Right ventricle myocardium inferior (tissue), 1 donor: ENCODE data around the gene OMD. TPM values are rescaled to one million over a fixed set of nuclear protein-coding genes. Genes with fewer than 3 reads are reported as not detected.

ENCODE experiments used
- ATAC-seq: fragments of 200-7000 bp; cut with Tn5 transposase; one replicate; pipeline ENCODE4 v1.9.1; 2020; ENCODE audit warnings: mild to moderate bottlenecking, moderate library complexity
- DNase-seq: peaks from one replicate; pipeline ENCODE4 v3.0.0; 2021; ENCODE audit errors: missing footprints
- intact Hi-C: fragments of 100-400 bp; cut with DNase I; formaldehyde crosslinking; loops from one replicate; pipeline ENCODE4 v1.11.0; 2022
- long read RNA-seq: library from polyadenylated mRNA; unstranded; transcript quantifications from one replicate; pipeline ENCODE4 v2.0.0, GENCODE V29; 2021
- total RNA-seq: library from RNA; stranded (reverse); fragmentation: NEBNext Ultra II Directional; extraction: Animal tissue kit (Norgen Biotek cat#: 25700); gene quantifications from one replicate; pipeline ENCODE4 v1.2.1, GENCODE V29; 2021
- donor health status: DM: no; HTN: yes; CAD: no; lungs with severe emphysema.

OMD gene
- 3.2 TPM for total RNA-seq
- long read RNA-seq: 0 reads

DNA sequence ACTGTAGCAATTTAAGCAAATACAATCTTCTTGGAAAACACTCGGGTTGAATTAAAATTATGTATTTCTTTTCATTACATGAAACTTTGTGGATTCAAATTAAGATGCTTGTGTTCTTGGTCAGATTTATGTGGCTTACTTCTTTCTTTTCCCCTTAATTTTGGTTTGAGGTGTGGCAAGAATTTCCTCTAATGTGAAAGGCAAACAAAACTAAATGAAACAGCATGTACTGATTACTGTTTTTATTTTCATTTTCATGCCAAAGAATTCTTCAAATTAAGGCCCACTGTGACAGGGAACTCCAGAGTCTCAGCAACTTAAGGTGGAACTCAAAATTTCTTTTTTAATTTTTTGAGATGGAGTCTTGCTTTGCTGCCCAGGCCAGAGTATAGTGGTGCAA lies at the start of gene OMD:
OMD (minus strand) TSS at position 132 of the 400 bp plus-strand sequence. CDS start 6,913 bp downstream, outside the sequence.
- intact Hi-C loops: no loop called here
- DNase-seq (no peak), ATAC-seq (peak; percentile 56)

DNA sequence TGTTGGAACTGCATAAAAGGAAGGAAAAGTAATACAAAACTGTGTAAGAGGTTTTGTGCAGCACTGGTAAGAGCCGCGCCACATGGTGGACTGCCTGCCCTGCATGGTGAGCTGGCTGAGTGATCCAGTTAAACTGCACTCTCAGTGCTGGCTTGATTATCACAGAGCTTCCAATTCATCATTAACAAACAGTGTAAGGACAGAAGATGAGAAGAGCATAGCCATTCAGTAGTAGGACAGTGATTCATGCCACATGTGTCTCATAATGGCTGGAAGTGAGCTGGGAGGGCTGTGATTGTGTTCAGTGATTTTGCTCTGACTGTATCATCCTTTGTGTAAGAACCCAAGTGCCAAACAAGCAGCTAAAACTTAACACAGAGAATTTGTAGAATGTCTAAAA lies 43.9 kb upstream of the OMD start:
- intact Hi-C loops: no loop called here
- DNase-seq (no peak), ATAC-seq (no peak)

DNA sequence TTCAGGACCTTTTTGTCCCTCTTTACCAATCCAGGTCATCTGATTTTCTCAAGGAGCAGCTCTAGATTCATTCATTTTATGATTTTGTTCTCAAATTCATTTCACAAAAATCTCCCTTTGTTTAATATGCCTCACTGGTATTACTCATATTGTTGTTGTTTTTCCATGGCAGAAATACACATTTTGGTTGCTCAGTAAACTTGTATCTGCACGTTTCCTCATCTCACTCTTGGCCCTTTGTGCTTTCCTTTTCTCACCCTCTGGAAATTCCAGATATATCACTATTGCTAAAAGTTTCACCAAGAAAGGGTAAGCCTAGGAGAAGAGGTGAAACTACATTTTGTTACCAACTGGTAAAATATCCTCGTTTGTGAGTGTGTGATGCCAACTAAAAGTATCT lies 43.2 kb upstream of the OMD start:
- no peak for DNase-seq
- intact Hi-C loops: no loop called here
- no peak for ATAC-seq

DNA sequence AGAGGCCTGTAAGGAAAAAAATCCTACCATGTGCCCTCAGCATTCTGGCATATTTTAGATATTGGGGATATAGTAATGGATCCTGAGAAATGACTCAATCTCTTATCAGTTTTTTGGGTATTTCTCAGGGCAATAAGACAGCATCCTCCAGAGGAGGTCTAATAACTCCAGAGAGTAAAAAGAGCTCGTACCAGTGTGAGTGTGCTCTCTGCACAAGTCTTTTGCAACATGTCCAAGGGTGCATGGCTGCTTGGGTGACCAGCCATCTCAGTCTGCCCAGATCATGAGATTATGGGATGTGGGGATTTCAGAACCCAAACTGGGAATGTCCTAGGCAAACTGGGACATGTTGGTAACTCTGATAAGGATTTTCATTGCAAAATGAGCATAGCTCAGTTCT lies 42.8 kb upstream of the OMD start:
- no peak for DNase-seq
- intact Hi-C loops: no loop called here
- ATAC-seq: no peak

DNA sequence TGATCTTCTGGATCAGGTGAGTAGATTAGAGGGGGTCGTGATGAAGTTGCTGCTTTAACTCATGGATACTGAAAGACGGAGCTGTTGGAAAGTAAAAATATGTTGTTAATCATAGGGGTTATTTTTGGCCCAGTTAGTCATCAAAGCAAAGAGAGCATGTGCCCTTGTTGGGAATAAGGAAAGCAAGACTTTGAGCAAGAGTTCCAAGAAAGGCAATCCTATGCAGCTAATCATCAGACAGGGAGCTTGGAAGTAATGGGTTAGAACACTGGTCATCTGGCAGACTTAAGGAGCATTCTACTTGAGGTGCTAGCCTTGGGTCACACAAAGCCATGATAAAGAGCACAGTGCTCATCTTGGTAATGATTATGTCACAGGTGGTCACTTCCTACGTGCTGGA lies 39.7 kb upstream of the OMD start:
- intact Hi-C loops: no loop called here
- ATAC-seq (no peak), DNase-seq (no peak)

- ATAC-seq (no peak), DNase-seq (no peak)
- intact Hi-C loops: no loop called here
These were observed 39.1 kb upstream of the OMD start for GRCh38 chr9:92463387-92463786.

DNA sequence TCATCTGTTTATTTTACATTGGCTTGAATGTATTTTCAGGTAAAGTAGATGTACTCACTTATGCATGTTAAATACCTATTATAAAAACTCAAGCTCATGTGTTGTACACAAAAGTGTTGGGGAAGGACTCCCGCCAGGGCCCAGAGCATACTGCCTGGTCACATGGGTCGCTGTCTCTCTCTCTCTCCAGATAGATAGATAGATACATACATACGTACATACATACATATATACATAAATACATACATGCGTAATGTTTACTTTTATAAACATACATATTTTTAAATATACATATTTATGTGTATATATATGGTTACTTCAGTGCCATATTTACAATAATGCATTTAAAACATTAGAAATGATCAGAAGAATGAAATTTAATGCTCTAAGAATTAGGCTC lies 33.3 kb upstream of the OMD start:
- intact Hi-C loops: no loop called here
- DNase-seq: no peak
- ATAC-seq: no peak

DNA sequence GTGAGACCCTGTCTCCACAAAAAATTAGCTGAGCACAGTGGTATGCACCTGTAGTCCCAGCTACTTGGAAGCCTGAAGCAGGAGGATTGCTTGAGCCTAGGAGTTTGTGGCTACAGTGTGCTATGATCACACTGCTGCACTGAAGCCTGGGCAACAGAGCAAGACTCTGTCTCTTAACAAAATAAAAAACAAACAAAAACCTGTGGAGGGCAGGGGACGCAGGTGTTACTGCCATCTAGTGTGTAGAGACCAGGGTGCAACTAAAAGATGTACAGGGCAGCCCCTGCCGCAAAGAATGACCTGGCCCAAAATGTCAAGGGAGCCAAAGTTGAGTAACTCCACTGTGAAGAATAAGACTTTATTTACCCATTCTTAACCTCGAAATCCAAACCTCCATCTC lies 30.9 kb upstream of the OMD start:
- DNase-seq (no peak), ATAC-seq (no peak)
- intact Hi-C loops: no loop called here

GRCh38 chr9:92446536-92446935 lies 22.3 kb upstream of the OMD start:
- intact Hi-C loops: loop anchor here (10.0 kb wide), 1 partner anchor 312 kb away; no protein-coding TSS in a partner anchor
- DNase-seq (no peak), ATAC-seq (no peak)

- intact Hi-C loops: loop anchor here (10.0 kb wide), 1 partner anchor 310 kb away; no protein-coding TSS in a partner anchor
- ATAC-seq: no peak
These were observed 20.6 kb upstream of the OMD start for GRCh38 chr9:92444841-92445240.

GRCh38 chr9:92440751-92441046 lies 16.4 kb upstream of the OMD start:
- ATAC-seq: no peak
- intact Hi-C loops: loop anchor here (10.0 kb wide), 1 partner anchor 306 kb away; no protein-coding TSS in a partner anchor

More at GRCh38 chr9:92444841-92445240, 20.6 kb upstream of the OMD start:
- DNase-seq: no peak

DNA sequence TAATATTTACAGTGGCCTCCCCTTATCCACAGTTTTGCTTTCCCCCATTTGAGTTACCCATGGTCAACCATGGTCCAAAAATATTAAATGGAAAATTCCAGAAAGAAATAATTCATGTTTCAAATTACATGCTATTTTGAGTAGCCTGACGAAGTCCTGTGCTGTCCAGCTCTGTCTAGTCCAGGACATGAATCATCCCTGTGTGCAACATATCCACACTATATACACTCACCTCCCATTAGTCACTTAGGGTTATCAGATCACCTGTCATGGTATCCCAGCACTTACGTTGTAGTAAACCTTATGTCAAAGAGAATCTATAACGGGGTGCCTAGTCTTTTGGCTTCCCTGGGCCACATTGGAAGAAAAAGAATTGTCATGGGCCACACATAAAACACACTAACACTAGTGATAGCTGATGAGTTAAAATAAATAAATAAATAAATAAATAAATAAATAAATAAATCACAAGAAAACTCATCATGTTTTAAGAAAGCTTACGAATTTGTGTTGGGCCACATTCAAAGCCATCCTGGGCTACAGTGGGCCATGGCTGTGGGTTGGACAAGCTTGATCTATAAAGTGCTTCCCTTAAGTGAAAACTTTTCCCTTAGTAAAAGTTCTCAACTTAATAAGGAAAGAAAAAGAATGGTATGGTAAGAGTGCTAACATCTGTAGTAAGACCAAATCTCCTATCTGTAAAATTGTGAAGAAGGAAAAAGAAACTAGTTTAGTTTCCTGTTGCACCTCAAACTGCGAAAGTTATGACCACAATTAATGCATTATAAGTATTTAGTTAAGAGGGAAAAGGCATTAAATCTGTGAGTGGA lies 15.9 kb upstream of the OMD start:
- no peak for DNase-seq
- ATAC-seq: no peak
- intact Hi-C loops: loop anchor here (10.0 kb wide), 1 partner anchor 305 kb away; no protein-coding TSS in a partner anchor

More at GRCh38 chr9:92440751-92441046, 16.4 kb upstream of the OMD start:
- DNase-seq: no peak

- DNase-seq (no peak), ATAC-seq (no peak)
- intact Hi-C loops: no loop called here
These were observed 14.7 kb upstream of the OMD start for GRCh38 chr9:92438900-92439526.

DNA sequence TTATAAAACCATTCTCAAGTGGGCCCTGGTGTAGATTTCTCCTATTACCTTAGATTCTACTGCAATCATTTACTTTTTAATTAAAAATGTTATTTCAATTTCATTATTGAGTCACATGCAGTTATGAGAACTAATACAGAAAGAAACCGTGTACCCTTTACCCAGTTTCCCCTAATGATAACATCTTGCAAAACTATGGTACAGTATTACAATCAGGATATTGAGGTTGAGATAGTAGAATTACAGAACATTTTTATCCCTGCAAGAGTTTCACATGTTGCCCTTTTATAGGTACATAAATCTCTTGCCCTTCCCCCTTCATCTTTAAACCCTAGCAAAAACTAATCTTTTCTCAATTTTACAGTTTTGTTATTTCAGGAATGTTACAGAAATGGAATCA lies 11.0 kb upstream of the OMD start:
- intact Hi-C loops: no loop called here
- ATAC-seq (no peak), DNase-seq (no peak)

DNA sequence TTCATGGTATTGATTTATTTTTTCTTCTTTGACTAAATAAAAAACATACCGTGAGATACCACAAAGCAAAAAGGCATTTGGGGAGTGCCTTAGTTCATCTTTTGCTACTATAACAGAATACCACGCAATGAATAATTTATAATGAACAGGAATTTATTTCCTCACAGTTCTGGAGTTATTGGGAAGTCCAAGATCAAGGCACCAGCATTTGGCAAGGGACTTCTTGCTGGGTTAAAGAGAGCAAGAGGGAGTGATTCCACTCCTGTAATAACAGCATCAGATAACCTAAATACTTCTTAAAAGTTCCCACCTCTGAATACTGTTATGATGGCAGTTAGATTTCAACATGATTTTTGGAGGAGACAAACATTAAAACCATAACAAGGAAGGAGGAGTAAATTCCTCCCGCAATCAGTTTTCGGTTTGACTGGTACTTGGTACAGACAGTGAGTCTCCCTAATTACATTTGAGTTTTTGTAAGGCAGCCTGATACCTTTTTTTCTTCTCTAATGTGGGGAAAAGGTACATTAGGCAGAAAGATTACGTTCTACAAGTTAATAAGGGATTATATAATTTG lies 8.8 kb upstream of the OMD start:
- intact Hi-C loops: no loop called here
- ATAC-seq (no peak), DNase-seq (no peak)

GRCh38 chr9:92432350-92432749 lies 8.1 kb upstream of the OMD start:
- no peak for ATAC-seq
- DNase-seq: no peak
- intact Hi-C loops: no loop called here

GRCh38 chr9:92429836-92430235 lies 5.6 kb upstream of the OMD start:
- no peak for DNase-seq
- no peak for ATAC-seq
- intact Hi-C loops: no loop called here

DNA sequence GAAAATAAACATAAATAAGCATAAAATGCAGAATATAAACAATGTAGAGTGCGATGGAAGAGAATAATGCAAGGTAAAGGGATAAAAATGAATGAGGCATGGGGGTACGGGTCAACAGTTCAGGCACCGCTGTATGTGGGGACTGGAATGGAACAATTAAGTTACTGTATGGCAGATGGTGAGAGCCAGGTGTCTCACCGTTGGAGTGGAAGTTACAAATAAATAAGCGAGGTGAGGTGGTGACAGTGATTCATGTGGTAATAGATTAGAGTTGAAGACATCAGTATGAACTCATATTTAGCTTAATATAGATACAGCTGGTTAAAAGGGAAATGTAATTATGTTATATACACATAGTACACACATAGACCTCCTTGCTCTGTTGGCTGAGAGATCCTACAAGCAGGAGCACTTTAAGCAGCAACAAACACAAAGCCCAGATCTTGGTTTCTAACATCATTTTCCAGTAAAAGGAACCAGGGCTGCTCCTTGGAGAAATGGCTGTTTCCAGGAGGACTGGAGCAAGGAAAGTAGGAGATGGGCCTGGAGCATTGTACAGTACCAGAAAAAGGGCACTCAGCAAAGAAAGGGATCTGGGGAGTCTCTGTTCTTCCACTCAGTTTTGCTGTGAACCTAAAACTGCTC lies 2.4 kb upstream of the OMD start:
- DNase-seq (no peak), ATAC-seq (no peak)
- intact Hi-C loops: no loop called here

DNA sequence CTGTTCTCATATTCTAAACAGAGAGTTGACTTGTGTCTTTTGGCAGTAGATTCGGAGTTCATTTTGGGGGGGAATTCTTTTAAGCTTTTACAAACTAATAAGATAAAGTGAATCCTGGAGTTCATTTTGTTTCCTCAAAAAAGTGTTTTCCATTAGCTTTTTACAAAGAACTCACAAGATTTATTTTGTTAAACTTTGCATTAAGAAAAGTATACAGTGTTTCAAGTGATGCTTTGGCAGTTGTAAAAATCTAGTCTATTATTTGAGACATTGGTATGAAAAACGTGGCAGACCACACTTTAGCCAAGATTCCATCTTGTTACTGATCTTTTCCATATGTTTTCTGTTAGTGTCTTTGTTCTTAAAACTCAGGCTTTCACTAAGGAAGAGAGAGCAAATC lies 1.2 kb upstream of the OMD start:
- ATAC-seq (no peak), DNase-seq (no peak)
- intact Hi-C loops: no loop called here

DNA sequence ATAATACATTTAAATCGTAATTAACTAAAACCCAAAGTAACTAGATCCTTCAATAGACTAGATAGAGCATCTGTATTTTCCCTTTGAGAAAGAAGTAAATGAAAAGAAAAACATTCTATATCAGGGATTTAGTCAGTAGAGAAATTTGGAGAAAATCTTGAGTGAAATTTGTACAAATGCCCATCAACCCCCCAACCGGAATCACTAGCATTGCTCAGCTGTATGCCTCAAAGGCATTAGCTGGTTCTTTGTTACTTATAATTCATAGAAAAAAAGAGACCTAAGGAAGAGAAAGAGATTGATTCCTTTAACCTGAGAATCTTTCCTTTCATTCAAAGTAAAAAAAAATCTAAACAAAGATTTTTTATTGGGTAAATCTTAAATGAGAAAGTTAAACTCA lies 659 bp downstream of the OMD start:
- DNase-seq (no peak), ATAC-seq (no peak)
- intact Hi-C loops: no loop called here
